Measurements from ENCODE around the gene KCNT2. TPM values are rescaled to one million over a fixed set of nuclear protein-coding genes. Genes with fewer than 3 reads are reported as not detected.
A peak's percentile ranks its signal among the peaks of the same experiment; 100 is the strongest.

The KCNT2 gene
- polyA plus RNA-seq, 2 of the 4 experiments (the other 2 are of a cell fraction), result 0.14 to 1.7 TPM

- Histone ChIP-seq H3K4me1 (no peaks in the 10 kb centered on the region), H3K9me3 (no peaks in the 10 kb centered on the region), H3K27ac (no peak overlapping the region), H3K4me3 (no peak overlapping the region), H3K4me2 (no peak overlapping the region)
- WGBS (ENCODE audit: missing lambda C conversion rate), result 27% methylated on average over 3 of the region's 3 CpGs
- CTCF ChIA-PET, result no interaction called here
- TF ChIP-seq FOSL2 (IDR thresholded peaks at IDR 0.05), result no peak
- TF ChIP-seq FOSL2 (CRISPR knock-in tag; IDR thresholded peaks at IDR 0.05), result peak; percentile 43; the same call in 1 of the 2 replicates
- no peak for TF ChIP-seq NPAS2 (CRISPR knock-in tag; IDR thresholded peaks at IDR 0.05; ENCODE audit: borderline replicate concordance)
- peak; percentile 75 for TF ChIP-seq MAFK (IDR thresholded peaks at IDR 0.05; ENCODE audit: partially characterized antibody)
- ATAC-seq (no peak), DNase-seq (ENCODE audit: low read depth in 1 of 2, low spot score in 1 of 2) (no peak), FAIRE-seq (no peak)
- POLR2A ChIA-PET, result no interaction called here
Observed at GRCh38 chr1:196193896-196194559, 414.2 kb downstream of the KCNT2 start.

GRCh38 chr1:196183941-196184340 lies 424.3 kb downstream of the KCNT2 start:
- Histone ChIP-seq H3K9me3 (no peaks in the 10 kb centered on the region), H3K4me1 (peaks cover 16% of the 10 kb centered on the region), H3K4me2 (no peak overlapping the region), H3K4me3 (no peak overlapping the region), H3K27ac (0 out of 6 replicates have a peak overlapping the region, but pooled peaks of 1 of the 2 experiments have one; percentile 0)
- ChIA-PET CTCF (no interaction called here), POLR2A (no interaction called here)
- 80% methylated on average over 8 of the region's 8 CpGs for WGBS (ENCODE audit: missing lambda C conversion rate)
- FAIRE-seq, result no peak
- no peak for DNase-seq (ENCODE audit: low read depth in 1 of 2, low spot score in 1 of 2)
- no peak for TF ChIP-seq EHMT2 (IDR thresholded peaks at IDR 0.05; ENCODE audit: low read depth)
- no peak for TF ChIP-seq PBX3 (IDR thresholded peaks at IDR 0.05)
- TF ChIP-seq E2F6 (IDR thresholded peaks at IDR 0.05; ENCODE audit: borderline replicate concordance, low read depth), result no peak
- TF ChIP-seq ZC3H11A (IDR thresholded peaks at IDR 0.05), result no peak
- no peak for TF ChIP-seq MYC (IDR thresholded peaks at IDR 0.05; ENCODE audit: borderline replicate concordance, low read length)
- TF ChIP-seq NPAS2 (CRISPR knock-in tag; IDR thresholded peaks at IDR 0.05; ENCODE audit: borderline replicate concordance), result no peak
- TF ChIP-seq HES2 (IDR thresholded peaks at IDR 0.05), result no peak
- no peak for TF ChIP-seq GATA3 (IDR thresholded peaks at IDR 0.05; ENCODE audit: borderline replicate concordance)
- TF ChIP-seq CBX2 (IDR thresholded peaks at IDR 0.05; ENCODE audit: borderline replicate concordance, low read depth), result no peak
- TF ChIP-seq POLR2AphosphoS2 (conservative IDR thresholded peaks at IDR 0.05; ENCODE audit: low read length), result no peak
- no peak for TF ChIP-seq ELK1 (IDR thresholded peaks at IDR 0.05; ENCODE audit: low read depth, low read length)
- TF ChIP-seq FOSB (CRISPR knock-in tag; IDR thresholded peaks at IDR 0.05), result no peak
- TF ChIP-seq CHD4 (IDR thresholded peaks at IDR 0.05; ENCODE audit: borderline replicate concordance), result no peak
- no peak for TF ChIP-seq NR3C1 (IDR thresholded peaks at IDR 0.05)
- no peak for ATAC-seq

GRCh38 chr1:196181594-196181878 lies 426.7 kb downstream of the KCNT2 start:
- ChIA-PET CTCF (interaction anchor here (1.3 to 2.1 kb wide), 2 partner anchors 32 to 128 kb away, joined by 4 to 7 read pairs; no protein-coding TSS in a partner anchor), POLR2A (no interaction called here)
- peak; percentile 71 to 80 for ATAC-seq
- FAIRE-seq, result no peak
- Histone ChIP-seq H3K9me3 (no peaks in the 10 kb centered on the region), H3K4me1 (peaks cover 16% of the 10 kb centered on the region), H3K4me3 (no peak overlapping the region), H3K27ac (peak overlapping the region; percentile 68 to 80), H3K4me2 (peak overlapping the region; percentile 69)
- TF ChIP-seq ELK1 (IDR thresholded peaks at IDR 0.05; ENCODE audit: low read depth, low read length), result no peak
- no peak for TF ChIP-seq SREBF2 (IDR thresholded peaks at IDR 0.05)
- TF ChIP-seq MAZ (IDR thresholded peaks at IDR 0.05; ENCODE audit: borderline replicate concordance, low read depth, low read length), result no peak
- TF ChIP-seq CHD2 (IDR thresholded peaks at IDR 0.05; ENCODE audit: low read length, partially characterized antibody), result no peak
- TF ChIP-seq RCOR1 (IDR thresholded peaks at IDR 0.05; ENCODE audit: low read depth, low read length), result no peak
- TF ChIP-seq GATA3 (IDR thresholded peaks at IDR 0.05; ENCODE audit: borderline replicate concordance), result no peak
- TF ChIP-seq ATOH8 (CRISPR knock-in tag; IDR thresholded peaks at IDR 0.05; ENCODE audit: low read depth), result no peak
- TF ChIP-seq RFX5 (IDR thresholded peaks at IDR 0.05), result no peak
- TF ChIP-seq BCL3 (IDR thresholded peaks at IDR 0.05), result no peak
- TF ChIP-seq E2F6 (IDR thresholded peaks at IDR 0.05; ENCODE audit: borderline replicate concordance, low read depth), result no peak
- DNase-seq (ENCODE audit: low read depth in 1 of 2, low spot score in 1 of 2), result no peak

All from A549 (cell line).